PC-3 (cell line): ENCODE measurements around the gene ZNF746.

Source experiments
- EZH2 ChIP-seq: fragments of 300-600 bp; sonication (generic); IDR thresholded peaks from one replicate; pipeline ENCODE4 v1.6.1; 2017; ENCODE audit warnings: antibody characterized with exemption, mild to moderate bottlenecking, low read length; ENCODE audit not compliant: unreplicated experiment
- TF ChIP-seq, protein P1 (sequence below): fragments of 300-600 bp; sonication (generic); conservative IDR thresholded peaks from 2 replicates; pipeline ENCODE4 v1.5.1; 2017; ENCODE audit warnings: antibody characterized with exemption, low read depth, mild to moderate bottlenecking, low read length

DNA sequence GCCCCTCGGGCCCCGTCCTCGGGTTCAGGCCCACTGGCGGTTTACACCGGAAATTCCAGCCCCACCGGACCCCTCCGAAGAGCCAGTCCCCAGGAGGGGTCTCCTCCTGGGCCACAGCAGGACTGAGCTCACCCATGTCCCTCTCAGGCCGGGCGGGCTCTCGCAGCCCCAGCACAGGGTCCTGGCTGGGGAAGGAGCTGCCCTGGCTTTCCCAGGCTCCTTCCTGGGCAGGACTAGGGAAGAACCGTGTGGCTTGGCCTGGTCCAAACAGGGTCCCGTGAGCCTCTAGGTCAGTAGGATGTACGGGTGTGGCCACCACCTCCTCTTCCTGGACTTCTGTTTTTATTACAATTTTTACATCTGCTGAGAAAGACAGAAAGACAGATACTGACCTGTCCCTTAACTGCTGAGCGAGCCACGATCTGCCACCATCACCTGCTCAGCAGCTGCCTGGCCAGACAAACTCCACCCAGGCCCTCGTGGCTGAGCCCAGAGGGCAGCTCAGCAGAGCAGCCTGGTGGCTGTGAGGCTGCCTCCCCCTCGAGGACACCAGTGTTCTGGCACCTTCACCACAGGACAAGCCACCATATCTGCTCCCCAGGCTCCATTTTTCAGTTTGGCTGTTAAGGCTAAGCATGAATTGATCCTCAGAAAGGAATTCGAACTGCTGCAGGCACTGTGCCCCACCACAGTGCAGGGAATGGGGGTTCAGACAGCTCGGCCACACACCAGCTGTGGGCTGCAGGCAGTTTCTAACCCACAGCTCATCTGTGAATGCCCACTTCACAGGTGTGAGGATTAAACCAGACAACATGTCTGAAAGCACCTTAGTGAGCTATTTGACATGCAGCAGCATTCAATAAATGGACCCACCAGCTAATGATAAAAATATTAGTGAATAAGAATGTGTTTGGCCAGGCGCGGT, 22.2 kb downstream of the ZNF746 start:
- TF ChIP-seq, protein P1, sequence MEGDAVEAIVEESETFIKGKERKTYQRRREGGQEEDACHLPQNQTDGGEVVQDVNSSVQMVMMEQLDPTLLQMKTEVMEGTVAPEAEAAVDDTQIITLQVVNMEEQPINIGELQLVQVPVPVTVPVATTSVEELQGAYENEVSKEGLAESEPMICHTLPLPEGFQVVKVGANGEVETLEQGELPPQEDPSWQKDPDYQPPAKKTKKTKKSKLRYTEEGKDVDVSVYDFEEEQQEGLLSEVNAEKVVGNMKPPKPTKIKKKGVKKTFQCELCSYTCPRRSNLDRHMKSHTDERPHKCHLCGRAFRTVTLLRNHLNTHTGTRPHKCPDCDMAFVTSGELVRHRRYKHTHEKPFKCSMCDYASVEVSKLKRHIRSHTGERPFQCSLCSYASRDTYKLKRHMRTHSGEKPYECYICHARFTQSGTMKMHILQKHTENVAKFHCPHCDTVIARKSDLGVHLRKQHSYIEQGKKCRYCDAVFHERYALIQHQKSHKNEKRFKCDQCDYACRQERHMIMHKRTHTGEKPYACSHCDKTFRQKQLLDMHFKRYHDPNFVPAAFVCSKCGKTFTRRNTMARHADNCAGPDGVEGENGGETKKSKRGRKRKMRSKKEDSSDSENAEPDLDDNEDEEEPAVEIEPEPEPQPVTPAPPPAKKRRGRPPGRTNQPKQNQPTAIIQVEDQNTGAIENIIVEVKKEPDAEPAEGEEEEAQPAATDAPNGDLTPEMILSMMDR, result no peak
- no peak for TF ChIP-seq EZH2
